Coronary artery (tissue), 2 donors: Measurements from ENCODE around the gene TCEA2.
"Not testable (repeated sequence)": the region's sequence is repeated elsewhere in the genome, so short reads cannot be mapped to it uniquely, and the experiment has no call there.

Source experiments
- DNase-seq: peaks from one replicate; pipeline ENCODE4 v3.0.0-alpha.2; 2017; ENCODE audit warnings: low spot score
- H3K27ac ChIP-seq, 2 donors: fragments of 200-600 bp; sonication (generic); one replicate each; pipeline ENCODE4 v1.5.1; 2016 to 2019
- H3K4me3 ChIP-seq: fragments of 200-600 bp; sonication (generic); 2 replicates; pipeline ENCODE4 v1.5.1; 2016; ENCODE audit warnings: mild to moderate bottlenecking, moderate library complexity
- TF ChIP-seq, protein P1 (sequence below): fragments of 200-600 bp; sonication (generic); IDR thresholded peaks from one replicate; pipeline ENCODE4 v1.5.1; 2019; ENCODE audit warnings: antibody characterized with exemption

The TCEA2 gene

DNA sequence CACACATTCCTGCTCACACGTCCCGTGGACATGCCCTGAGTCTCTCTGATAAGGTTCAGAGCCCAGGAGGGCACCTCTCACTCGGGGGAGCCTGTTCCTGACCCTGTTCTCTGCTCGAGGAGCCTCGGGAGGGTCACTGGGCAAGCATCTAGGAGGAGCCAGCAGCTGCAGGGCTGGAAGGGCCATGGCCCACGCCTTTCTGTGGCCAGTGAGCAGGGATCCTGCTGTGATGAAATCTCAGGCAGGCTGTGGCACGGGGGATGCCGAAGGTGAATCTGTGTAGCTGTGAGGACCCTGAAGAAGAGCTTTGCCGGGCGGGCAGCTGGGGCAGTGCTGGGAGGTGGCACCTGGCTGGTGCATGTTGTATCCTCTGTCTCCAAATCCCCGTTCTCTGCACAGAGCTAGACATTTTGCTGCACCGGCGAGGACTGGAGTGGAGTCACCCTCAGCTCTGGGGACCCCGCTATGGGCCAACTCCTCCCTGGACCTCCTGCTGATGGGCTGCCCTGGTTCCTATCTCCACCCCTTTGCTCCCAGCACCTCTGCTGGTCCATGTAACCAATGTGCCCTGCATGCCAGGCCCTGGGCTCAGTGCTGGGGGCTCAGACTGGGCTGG, 51.5 kb downstream of the TCEA2 start:
- no peak for DNase-seq
- Histone ChIP-seq H3K4me3 (no peak overlapping the region), H3K27ac (no peak overlapping the region)
- TF ChIP-seq, protein P1, sequence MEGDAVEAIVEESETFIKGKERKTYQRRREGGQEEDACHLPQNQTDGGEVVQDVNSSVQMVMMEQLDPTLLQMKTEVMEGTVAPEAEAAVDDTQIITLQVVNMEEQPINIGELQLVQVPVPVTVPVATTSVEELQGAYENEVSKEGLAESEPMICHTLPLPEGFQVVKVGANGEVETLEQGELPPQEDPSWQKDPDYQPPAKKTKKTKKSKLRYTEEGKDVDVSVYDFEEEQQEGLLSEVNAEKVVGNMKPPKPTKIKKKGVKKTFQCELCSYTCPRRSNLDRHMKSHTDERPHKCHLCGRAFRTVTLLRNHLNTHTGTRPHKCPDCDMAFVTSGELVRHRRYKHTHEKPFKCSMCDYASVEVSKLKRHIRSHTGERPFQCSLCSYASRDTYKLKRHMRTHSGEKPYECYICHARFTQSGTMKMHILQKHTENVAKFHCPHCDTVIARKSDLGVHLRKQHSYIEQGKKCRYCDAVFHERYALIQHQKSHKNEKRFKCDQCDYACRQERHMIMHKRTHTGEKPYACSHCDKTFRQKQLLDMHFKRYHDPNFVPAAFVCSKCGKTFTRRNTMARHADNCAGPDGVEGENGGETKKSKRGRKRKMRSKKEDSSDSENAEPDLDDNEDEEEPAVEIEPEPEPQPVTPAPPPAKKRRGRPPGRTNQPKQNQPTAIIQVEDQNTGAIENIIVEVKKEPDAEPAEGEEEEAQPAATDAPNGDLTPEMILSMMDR = no peak

- TF ChIP-seq, protein P1 = no peak
- no peak for DNase-seq
- H3K4me3 ChIP-seq = no peak overlapping the region
- no peak overlapping the region for H3K27ac ChIP-seq
Measured at GRCh38 chr20:64115171-64115911, 52.3 kb downstream of the TCEA2 start.

GRCh38 chr20:64116016-64116415, 53.0 kb downstream of the TCEA2 start:
- DNase-seq = no peak
- TF ChIP-seq, protein P1 = no peak
- Histone ChIP-seq H3K4me3 (no peak overlapping the region), H3K27ac (no peak overlapping the region)

DNA sequence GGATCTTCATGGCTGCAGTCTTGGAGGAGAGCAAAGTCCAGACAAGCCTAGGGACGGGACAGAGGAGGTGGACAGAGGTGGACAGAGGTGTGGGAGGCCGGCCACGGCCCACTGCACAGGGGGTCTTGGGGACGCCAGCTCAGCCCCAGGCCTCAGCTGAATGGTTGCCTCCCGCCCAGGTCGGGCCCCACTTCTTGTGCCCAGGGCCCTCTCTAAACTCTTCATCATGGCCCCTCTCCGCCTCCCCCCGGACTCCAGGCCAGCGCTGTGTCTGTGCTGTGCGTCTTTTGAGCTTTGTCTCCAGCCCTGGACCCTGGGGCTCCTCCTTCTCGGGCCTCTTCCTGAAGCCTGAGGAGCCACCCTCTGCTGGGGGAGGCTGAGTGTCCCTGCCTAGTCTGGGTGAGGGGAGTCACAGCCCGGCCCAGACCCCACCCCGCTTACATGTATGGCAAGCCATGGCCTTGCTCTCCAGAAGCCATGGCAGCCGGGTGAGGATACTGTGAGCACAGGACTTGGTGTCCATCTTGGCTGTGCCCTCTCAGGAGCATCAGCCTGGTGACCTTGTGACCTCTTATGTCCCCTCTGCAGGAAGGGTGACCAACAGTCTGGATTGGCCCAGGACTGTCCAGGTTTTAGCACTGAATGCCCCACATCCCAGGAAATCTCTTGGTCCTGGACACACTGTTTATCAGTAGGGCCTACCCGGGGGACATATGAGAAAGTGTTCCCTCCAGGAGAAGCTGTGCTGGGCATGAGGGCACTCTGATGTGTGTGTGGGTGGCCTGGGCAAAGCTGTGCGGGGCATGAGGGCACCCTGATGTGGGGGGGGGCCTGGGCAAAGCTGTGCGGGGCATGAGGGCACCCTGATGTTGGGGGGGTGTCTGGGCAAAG, 53.8 kb downstream of the TCEA2 start:
- H3K27ac ChIP-seq = no peak overlapping the region
- H3K4me3 ChIP-seq = no peak overlapping the region
- no peak for DNase-seq
- TF ChIP-seq, protein P1 = no peak

DNA sequence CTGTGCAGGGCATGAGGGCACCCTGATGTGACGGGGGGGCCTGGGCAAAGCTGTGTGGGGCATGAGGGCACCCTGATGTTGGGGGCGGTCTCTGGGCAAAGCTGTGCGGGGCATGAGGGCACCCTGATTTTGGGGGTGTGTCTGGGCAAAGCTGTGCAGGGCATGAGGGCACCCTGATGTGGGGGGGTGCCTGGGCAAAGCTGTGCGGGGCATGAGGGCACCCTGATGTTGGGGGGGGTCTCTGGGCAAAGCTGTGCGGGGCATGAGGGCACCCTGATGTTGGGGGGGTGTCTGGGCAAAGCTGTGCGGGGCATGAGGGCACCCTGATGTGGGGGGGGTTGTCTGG, 54.4 kb downstream of the TCEA2 start:
- H3K27ac ChIP-seq, H3K4me3 ChIP-seq, DNase-seq: not testable (repeated sequence)

GRCh38 chr20:64119301-64119680, 56.3 kb downstream of the TCEA2 start:
- no peak for DNase-seq
- Histone ChIP-seq H3K4me3 (no peak overlapping the region), H3K27ac (no peak overlapping the region)
- TF ChIP-seq, protein P1 = no peak

DNA sequence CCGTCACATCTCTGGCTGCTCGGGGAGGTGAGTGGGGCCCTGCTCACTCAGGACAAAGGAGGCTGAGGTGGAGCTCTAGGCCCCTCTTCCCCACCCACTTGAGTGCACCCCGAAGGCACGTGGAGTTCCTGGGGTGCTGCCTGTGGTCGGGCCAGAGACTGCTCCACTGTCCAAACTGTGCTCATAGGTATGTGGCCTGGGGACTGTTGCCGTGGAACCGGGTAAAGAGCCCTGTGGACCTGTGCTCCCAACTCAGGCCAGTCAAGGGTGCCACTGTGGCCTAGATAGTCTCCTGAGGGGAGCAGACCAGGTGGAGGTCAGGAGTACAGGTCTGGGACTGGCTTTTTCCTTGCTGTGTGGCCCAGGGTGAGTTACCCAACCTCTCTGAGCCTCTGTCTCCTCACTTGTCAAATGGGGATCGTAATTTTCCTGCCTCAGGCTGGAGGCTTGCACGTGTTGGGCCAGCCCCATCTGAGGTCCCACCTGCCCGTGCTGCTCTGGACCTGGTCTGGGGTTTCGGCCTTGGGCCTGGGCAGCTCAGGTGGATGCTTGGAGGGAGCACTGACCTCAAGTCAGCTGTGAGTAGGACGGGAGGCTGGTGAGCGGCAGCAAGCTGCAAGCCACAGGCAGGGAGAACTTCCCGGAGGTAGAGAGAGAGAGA, 56.8 kb downstream of the TCEA2 start:
- Histone ChIP-seq H3K27ac (no peak overlapping the region), H3K4me3 (peak overlapping the region; percentile 50)
- DNase-seq = no peak
- TF ChIP-seq, protein P1 = no peak
